ENCODE data around the gene SP140. TPM values are rescaled to one million over a fixed set of nuclear protein-coding genes. Genes with fewer than 3 reads are reported as not detected.
"Not testable (repeated sequence)": the region's sequence is repeated elsewhere in the genome, so short reads cannot be mapped to it uniquely, and the experiment has no call there.

SP140 gene
- total RNA-seq, 1 donor from 2014 or later: 12.7 TPM

GRCh38 chr2:230256733-230257332 lies 31.3 kb downstream of the SP140 start:
- no peaks in the 10 kb centered on the region for H3K36me3 ChIP-seq
- intact Hi-C loops (cut with DNase I): no loop called here
- no peak for TF ChIP-seq CTCF (IDR thresholded peaks at IDR 0.05)
- H3K27me3 ChIP-seq: no peaks in the 10 kb centered on the region
- H3K9me3 ChIP-seq: no peaks in the 10 kb centered on the region
- H3K4me3 ChIP-seq: no peak overlapping the region
- ATAC-seq (no peak), DNase-seq (no peak)
- H3K4me1 ChIP-seq: no peaks in the 10 kb centered on the region
- no peak overlapping the region for H3K27ac ChIP-seq

GRCh38 chr2:230258483-230258882 lies 32.9 kb downstream of the SP140 start:
- H3K4me3 ChIP-seq: no peak overlapping the region
- H3K27me3 ChIP-seq: no peaks in the 10 kb centered on the region
- no peak overlapping the region for H3K27ac ChIP-seq
- intact Hi-C loops (cut with DNase I): no loop called here
- H3K9me3 ChIP-seq: no peaks in the 10 kb centered on the region
- ATAC-seq (no peak), DNase-seq (no peak)
- no peak for TF ChIP-seq CTCF (IDR thresholded peaks at IDR 0.05)
- no peaks in the 10 kb centered on the region for H3K36me3 ChIP-seq
- H3K4me1 ChIP-seq: no peaks in the 10 kb centered on the region

- Histone ChIP-seq H3K4me3 (no peak overlapping the region), H3K4me1 (no peaks in the 10 kb centered on the region), H3K27me3 (no peaks in the 10 kb centered on the region), H3K36me3 (no peaks in the 10 kb centered on the region), H3K27ac (no peak overlapping the region), H3K9me3 (no peaks in the 10 kb centered on the region)
- TF ChIP-seq CTCF (IDR thresholded peaks at IDR 0.05): no peak
- DNase-seq (no peak), ATAC-seq (no peak)
- intact Hi-C loops (cut with DNase I): no loop called here
These were observed 36.7 kb downstream of the SP140 start for GRCh38 chr2:230262246-230262645.

- H3K27me3 ChIP-seq; H3K36me3 ChIP-seq; H3K9me3 ChIP-seq; DNase-seq; H3K4me1 ChIP-seq; H3K4me3 ChIP-seq; ATAC-seq; H3K27ac ChIP-seq; intact Hi-C loops (cut with DNase I): not testable (repeated sequence)
These were observed 39.4 kb downstream of the SP140 start for GRCh38 chr2:230264945-230265344.

GRCh38 chr2:230266638-230267037 lies 41.1 kb downstream of the SP140 start:
- no peak for DNase-seq
- no peak overlapping the region for H3K4me3 ChIP-seq
- H3K4me1 ChIP-seq: no peaks in the 10 kb centered on the region
- no peaks in the 10 kb centered on the region for H3K36me3 ChIP-seq
- no peak for TF ChIP-seq CTCF (IDR thresholded peaks at IDR 0.05)
- no peak for ATAC-seq
- no peaks in the 10 kb centered on the region for H3K9me3 ChIP-seq
- H3K27me3 ChIP-seq: no peaks in the 10 kb centered on the region
- H3K27ac ChIP-seq: no peak overlapping the region
- intact Hi-C loops (cut with DNase I): no loop called here

GRCh38 chr2:230267059-230267458 lies 41.5 kb downstream of the SP140 start:
- TF ChIP-seq CTCF (IDR thresholded peaks at IDR 0.05): no peak
- ATAC-seq (no peak), DNase-seq (no peak)
- Histone ChIP-seq H3K4me3 (no peak overlapping the region), H3K4me1 (no peaks in the 10 kb centered on the region), H3K27me3 (no peaks in the 10 kb centered on the region), H3K36me3 (no peaks in the 10 kb centered on the region), H3K9me3 (no peaks in the 10 kb centered on the region), H3K27ac (no peak overlapping the region)
- intact Hi-C loops (cut with DNase I): no loop called here
